ENCODE measurements around the gene CTBP1. TPM values are rescaled to one million over a fixed set of nuclear protein-coding genes. Genes with fewer than 3 reads are reported as not detected.

Gene CTBP1
- total RNA-seq, 1 experiment from 2014 or later: 136 TPM

DNA sequence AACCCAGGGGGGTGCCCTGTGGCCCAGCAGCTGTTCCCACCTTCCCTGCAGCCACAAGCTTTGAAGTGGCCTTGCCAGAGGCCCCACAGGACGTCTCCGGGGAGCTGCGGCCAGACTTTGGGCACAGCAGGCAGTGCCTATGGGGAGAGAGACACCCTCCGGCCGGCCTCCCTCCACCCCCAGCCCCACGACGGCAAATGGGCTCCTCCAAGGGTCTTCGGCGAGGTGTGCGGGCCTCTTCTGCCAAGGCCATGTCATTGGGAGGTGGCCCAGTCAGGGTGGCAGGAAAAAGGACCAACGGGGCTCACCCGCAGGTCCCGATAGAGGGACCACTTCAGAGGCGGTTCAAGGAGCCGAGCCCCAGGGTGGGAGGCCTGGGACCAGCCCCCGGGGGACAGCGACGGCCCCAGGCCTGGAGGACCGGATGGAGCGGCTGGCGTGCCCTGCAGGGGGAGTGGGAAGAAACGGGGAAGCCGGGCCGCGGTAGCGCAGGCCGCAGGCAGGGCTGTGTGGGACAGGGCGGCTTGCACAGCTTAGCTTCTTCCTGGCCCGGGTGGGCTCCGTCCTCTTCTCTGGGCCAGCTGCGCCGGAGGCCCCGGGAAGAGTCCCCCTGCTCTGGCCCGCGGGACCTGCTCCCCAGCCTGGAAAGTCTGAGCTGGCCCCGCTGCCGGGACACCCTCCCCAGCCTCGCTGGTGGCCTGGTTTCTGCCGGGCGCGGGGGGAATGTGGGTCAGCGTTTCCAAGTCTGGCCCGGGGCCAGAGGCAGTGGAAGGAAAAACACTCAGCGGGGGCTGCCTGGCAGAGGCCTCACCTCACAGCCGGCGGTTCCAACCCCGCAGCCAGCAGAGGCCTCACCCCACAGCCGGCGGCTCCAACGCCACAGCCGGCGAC lies 54.7 kb downstream of the CTBP1 start:
- H3K4ac ChIP-seq (ENCODE audit: low read depth, low read length): no peak overlapping the region
- H4K20me1 ChIP-seq (ENCODE audit: control insufficient read depth, insufficient read depth, insufficient read length): no peaks in the 10 kb centered on the region
- DNase-seq: peak; percentile 62
- no peak overlapping the region for H4K91ac ChIP-seq (ENCODE audit: insufficient read length, low read depth, low read length)
- no peak overlapping the region for H2BK120ac ChIP-seq (ENCODE audit: low read depth, low read length, poor library complexity, severe bottlenecking)
- H3K27ac Mint-ChIP-seq: no peak overlapping the region
- H3K27me3 Mint-ChIP-seq (ENCODE audit: low read depth): peaks cover 15% of the 10 kb centered on the region
- no peak overlapping the region for H2BK5ac ChIP-seq (ENCODE audit: insufficient read length, low read length)
- peaks cover 0 to 6% of the 10 kb centered on the region in 2 experiments; a peak in 1 of 5 replicates for H3K9me3 Mint-ChIP-seq
- H3K36me3 Mint-ChIP-seq (ENCODE audit: insufficient read depth in 1 of 3, low read depth in 3 of 3): no peaks in the 10 kb centered on the region; a peak in 1 of 7 replicates
- no peak overlapping the region for H3K23ac ChIP-seq (ENCODE audit: insufficient read length, low read depth, low read length)
- no peak overlapping the region for H2AFZ ChIP-seq (ENCODE audit: low read length)
- H3K9ac ChIP-seq (ENCODE audit: extremely low read depth, insufficient read length, low read length): no peak overlapping the region
- TF ChIP-seq, protein P1, sequence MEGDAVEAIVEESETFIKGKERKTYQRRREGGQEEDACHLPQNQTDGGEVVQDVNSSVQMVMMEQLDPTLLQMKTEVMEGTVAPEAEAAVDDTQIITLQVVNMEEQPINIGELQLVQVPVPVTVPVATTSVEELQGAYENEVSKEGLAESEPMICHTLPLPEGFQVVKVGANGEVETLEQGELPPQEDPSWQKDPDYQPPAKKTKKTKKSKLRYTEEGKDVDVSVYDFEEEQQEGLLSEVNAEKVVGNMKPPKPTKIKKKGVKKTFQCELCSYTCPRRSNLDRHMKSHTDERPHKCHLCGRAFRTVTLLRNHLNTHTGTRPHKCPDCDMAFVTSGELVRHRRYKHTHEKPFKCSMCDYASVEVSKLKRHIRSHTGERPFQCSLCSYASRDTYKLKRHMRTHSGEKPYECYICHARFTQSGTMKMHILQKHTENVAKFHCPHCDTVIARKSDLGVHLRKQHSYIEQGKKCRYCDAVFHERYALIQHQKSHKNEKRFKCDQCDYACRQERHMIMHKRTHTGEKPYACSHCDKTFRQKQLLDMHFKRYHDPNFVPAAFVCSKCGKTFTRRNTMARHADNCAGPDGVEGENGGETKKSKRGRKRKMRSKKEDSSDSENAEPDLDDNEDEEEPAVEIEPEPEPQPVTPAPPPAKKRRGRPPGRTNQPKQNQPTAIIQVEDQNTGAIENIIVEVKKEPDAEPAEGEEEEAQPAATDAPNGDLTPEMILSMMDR (conservative IDR thresholded peaks at IDR 0.05): no peak
- no peak overlapping the region for H3K18ac ChIP-seq (ENCODE audit: insufficient read length, low read depth, low read length)
- no peak overlapping the region for H4K8ac ChIP-seq (replicated peaks; ENCODE audit: insufficient read length, low read depth, low read length)
- H4K5ac ChIP-seq (ENCODE audit: insufficient read length, low read depth, low read length): no peak overlapping the region
- H3K4me1 ChIP-seq (ENCODE audit: insufficient read depth, low read length): no peaks in the 10 kb centered on the region
- no peaks in the 10 kb centered on the region for H3K23me2 ChIP-seq (ENCODE audit: insufficient read length, low read depth, low read length, poor library complexity, severe bottlenecking)
- no peak overlapping the region for H2BK15ac ChIP-seq (ENCODE audit: low read depth, low read length)
- no peak overlapping the region for H2BK20ac ChIP-seq (ENCODE audit: low read depth, low read length, poor library complexity, severe bottlenecking)
- H3K27me3 ChIP-seq (ENCODE audit: insufficient read depth, low read length): no peaks in the 10 kb centered on the region
- H3K56ac ChIP-seq (ENCODE audit: insufficient read length, low read depth, low read length): no peak overlapping the region
- no peaks in the 10 kb centered on the region for H3K9me3 ChIP-seq (ENCODE audit: control insufficient read depth, low read depth, low read length)
- no peak overlapping the region for H3K4me2 ChIP-seq (ENCODE audit: insufficient read depth, insufficient read length, low read length)
- H3K79me2 ChIP-seq (ENCODE audit: insufficient read depth, low read length): no peaks in the 10 kb centered on the region
- H3K79me1 ChIP-seq (ENCODE audit: insufficient read depth, low read depth, low read length, poor library complexity, severe bottlenecking): no peaks in the 10 kb centered on the region
- no CpG with 5 or more reads among the region's 52 CpGs for WGBS (ENCODE audit: extremely low coverage, insufficient read length, low lambda C conversion rate)
- H3T11ph ChIP-seq (ENCODE audit: low read length): no peak overlapping the region
- H3K27ac ChIP-seq (ENCODE audit: insufficient read length, low read depth, low read length): no peak overlapping the region
- H2AK5ac ChIP-seq (ENCODE audit: insufficient read length, low read length): no peak overlapping the region
- H2BK12ac ChIP-seq (ENCODE audit: insufficient read length, low read depth, low read length): no peak overlapping the region
- no peaks in the 10 kb centered on the region for H3K4me1 Mint-ChIP-seq
- H3K4me3 Mint-ChIP-seq: no peak overlapping the region
- no peak overlapping the region for H3K14ac ChIP-seq (ENCODE audit: insufficient read depth, low read length)

Data from H9 (cell line).